HG02943 (cell line): ENCODE data around the gene NEDD4L.
A peak's percentile ranks its signal among the peaks of the same experiment; 100 is the strongest.

ENCODE experiments used
- ATAC-seq: cut with Tn5 transposase; IDR thresholded peaks from one replicate; pipeline ENCODE4 v1.9.1; 2021; ENCODE audit warnings: mild to moderate bottlenecking, low read depth, moderate library complexity; ENCODE audit not compliant: unreplicated experiment

NEDD4L gene

GRCh38 chr18:58113337-58113736 lies 69.3 kb downstream of the NEDD4L start:
- ATAC-seq = no peak

- ATAC-seq = no peak
Measured at GRCh38 chr18:58114766-58115165, 70.7 kb downstream of the NEDD4L start.

- no peak for ATAC-seq
Measured at GRCh38 chr18:58116818-58117217, 72.8 kb downstream of the NEDD4L start.

GRCh38 chr18:58117786-58118403 lies 73.9 kb downstream of the NEDD4L start:
- ATAC-seq = no peak

GRCh38 chr18:58118536-58118935 lies 74.5 kb downstream of the NEDD4L start:
- no peak for ATAC-seq

- ATAC-seq = no peak
Measured at GRCh38 chr18:58119819-58120218, 75.8 kb downstream of the NEDD4L start.

- no peak for ATAC-seq
Measured at GRCh38 chr18:58124475-58124874, 80.4 kb downstream of the NEDD4L start.

- no peak for ATAC-seq
Measured at GRCh38 chr18:58125183-58125582, 81.2 kb downstream of the NEDD4L start.

- no peak for ATAC-seq
Measured at GRCh38 chr18:58125756-58126155, 81.7 kb downstream of the NEDD4L start.

- no peak for ATAC-seq
Measured at GRCh38 chr18:58128381-58129374, 84.7 kb downstream of the NEDD4L start.

- no peak for ATAC-seq
Measured at GRCh38 chr18:58132595-58133261, 88.7 kb downstream of the NEDD4L start.

- peak; percentile 83 for ATAC-seq
Measured at GRCh38 chr18:58135183-58135641, 91.2 kb downstream of the NEDD4L start.

GRCh38 chr18:58135701-58136331 lies 91.8 kb downstream of the NEDD4L start:
- peak; percentile 82 for ATAC-seq

- no peak for ATAC-seq
Measured at GRCh38 chr18:58136879-58137278, 92.9 kb downstream of the NEDD4L start.

- no peak for ATAC-seq
Measured at GRCh38 chr18:58139459-58140386, 95.7 kb downstream of the NEDD4L start.

- no peak for ATAC-seq
Measured at GRCh38 chr18:58140387-58141325, 96.6 kb downstream of the NEDD4L start.

- ATAC-seq = no peak
Measured at GRCh38 chr18:58143386-58143785, 99.4 kb downstream of the NEDD4L start.

GRCh38 chr18:58144106-58144505 lies 100.1 kb downstream of the NEDD4L start:
- ATAC-seq = no peak
